Measurements from ENCODE around the gene KCNQ1. TPM values are rescaled to one million over a fixed set of nuclear protein-coding genes. Genes with fewer than 3 reads are reported as not detected.

KCNQ1 gene
- total and polyA plus RNA-seq, 2 donors (not counting 3 experiments of a cell fraction or from before 2014, with no cell fraction given) = 0.07 to 0.09 TPM

- intact Hi-C loops (cut with micrococcal nuclease) = no loop called here
- BruUV-seq (replicated peaks) = no TSS peak
Observed at GRCh38 chr11:2573240-2574042, 128.6 kb downstream of the KCNQ1 start.

GRCh38 chr11:2574043-2574552, 129.3 kb downstream of the KCNQ1 start:
- no peaks in the 10 kb centered on the region for H3K79me2 ChIP-seq (ENCODE audit: control insufficient read depth, insufficient read depth, low read length)
- intact Hi-C loops (cut with micrococcal nuclease) (no loop called here), dilution Hi-C loops (cut with MboI; ENCODE audit: extremely low pct_ligation_motif_present, low sequenced_read_pairs) (no loop called here)
- FAIRE-seq = no peak
- no peaks in the 10 kb centered on the region for H3K9me3 ChIP-seq (replicated peaks; ENCODE audit: control insufficient read depth, insufficient read depth, low read length)
- H4K20me1 ChIP-seq (replicated peaks; ENCODE audit: control insufficient read depth, extremely low read depth, insufficient read depth, low read length) = no peaks in the 10 kb centered on the region
- H3K27ac ChIP-seq (ENCODE audit: insufficient read depth, low read depth, low read length) = no peak overlapping the region
- ChIA-PET CTCF (no interaction called here), POLR2A (no interaction called here)
- H3K4me2 ChIP-seq (ENCODE audit: insufficient read depth, low read length) = no peak overlapping the region
- TF ChIP-seq FOS (IDR thresholded peaks at IDR 0.05; ENCODE audit: borderline replicate concordance, insufficient read depth, low read length) = no peak
- no peak for TF ChIP-seq GATA2 (IDR thresholded peaks at IDR 0.05; ENCODE audit: insufficient read depth, insufficient read length, low read depth, low read length)
- no peak for TF ChIP-seq MAX (IDR thresholded peaks at IDR 0.05; ENCODE audit: insufficient read depth, insufficient read length)
- no peak for TF ChIP-seq MYC (IDR thresholded peaks at IDR 0.05; ENCODE audit: low read depth, low read length)
- TF ChIP-seq POLR2AphosphoS5 (IDR thresholded peaks at IDR 0.05; ENCODE audit: insufficient read depth, low read depth, low read length) = no peak
- no peak for TF ChIP-seq POLR2A (IDR thresholded peaks at IDR 0.05; ENCODE audit: low read depth, low read length)
- TF ChIP-seq JUN (IDR thresholded peaks at IDR 0.05; ENCODE audit: borderline replicate concordance, insufficient read depth, insufficient read length, low read depth) = no peak
- TF ChIP-seq CTCF (IDR thresholded peaks at IDR 0.05; ENCODE audit: extremely low read depth in 1 of 2, insufficient read depth in 1 of 2, low read depth in 1 of 2, low read length in 2 of 2) = no peak
- no peak for TF ChIP-seq EZH2 (IDR thresholded peaks at IDR 0.05; ENCODE audit: borderline replicate concordance, low read depth, low read length, severe bottlenecking)
- no peak overlapping the region for H2AFZ ChIP-seq (ENCODE audit: low read depth, low read length)
- DNase-seq (ENCODE audit: low read depth, low spot score) = no peak
- no peaks in the 10 kb centered on the region for H3K4me1 ChIP-seq (ENCODE audit: control insufficient read depth, extremely low read depth, insufficient read depth, low read length)
- no peaks in the 10 kb centered on the region for H3K36me3 ChIP-seq (ENCODE audit: control insufficient read depth in 2 of 2, extremely low read depth in 1 of 2, insufficient read depth in 2 of 2, low read length in 2 of 2)
- H3K9ac ChIP-seq (replicated peaks; ENCODE audit: extremely low read depth, insufficient read depth, low read length) = no peak overlapping the region
- H3K9me1 ChIP-seq (replicated peaks; ENCODE audit: control insufficient read depth, extremely low read depth, insufficient read depth, low read length) = no peaks in the 10 kb centered on the region
- H3K4me3 ChIP-seq (replicated peaks in 1 of 3; ENCODE audit: insufficient read depth in 1 of 3, low read depth in 1 of 3, low read length in 3 of 3) = no peak overlapping the region
- no TSS peak for BruUV-seq (replicated peaks)
- H3K27me3 ChIP-seq (ENCODE audit: control insufficient read depth in 2 of 2, insufficient read depth in 2 of 2, low read length in 2 of 2) = no peaks in the 10 kb centered on the region

More at GRCh38 chr11:2573240-2574042, 128.6 kb downstream of the KCNQ1 start:
- CTCF ChIA-PET = no interaction called here
- TF ChIP-seq GATA2 (IDR thresholded peaks at IDR 0.05; ENCODE audit: insufficient read depth, insufficient read length, low read depth, low read length) (no peak), POLR2A (IDR thresholded peaks at IDR 0.05; ENCODE audit: low read depth, low read length) (no peak), EZH2 (IDR thresholded peaks at IDR 0.05; ENCODE audit: borderline replicate concordance, low read depth, low read length, severe bottlenecking) (no peak), MYC (IDR thresholded peaks at IDR 0.05; ENCODE audit: low read depth, low read length) (no peak), POLR2AphosphoS5 (IDR thresholded peaks at IDR 0.05; ENCODE audit: insufficient read depth, low read depth, low read length) (no peak), JUN (IDR thresholded peaks at IDR 0.05; ENCODE audit: borderline replicate concordance, insufficient read depth, insufficient read length, low read depth) (no peak)
- H3K9me1 ChIP-seq (replicated peaks; ENCODE audit: control insufficient read depth, extremely low read depth, insufficient read depth, low read length) = no peaks in the 10 kb centered on the region
- no peaks in the 10 kb centered on the region for H3K36me3 ChIP-seq (ENCODE audit: control insufficient read depth in 2 of 2, extremely low read depth in 1 of 2, insufficient read depth in 2 of 2, low read length in 2 of 2)
- H4K20me1 ChIP-seq (replicated peaks; ENCODE audit: control insufficient read depth, extremely low read depth, insufficient read depth, low read length) = no peaks in the 10 kb centered on the region
- H3K79me2 ChIP-seq (ENCODE audit: control insufficient read depth, insufficient read depth, low read length) = no peaks in the 10 kb centered on the region
- no peak overlapping the region for H2AFZ ChIP-seq (ENCODE audit: low read depth, low read length)
- H3K4me1 ChIP-seq (ENCODE audit: control insufficient read depth, extremely low read depth, insufficient read depth, low read length) = no peaks in the 10 kb centered on the region
- dilution Hi-C loops (cut with MboI; ENCODE audit: extremely low pct_ligation_motif_present, low sequenced_read_pairs) = no loop called here
- FAIRE-seq (no peak), DNase-seq (ENCODE audit: low read depth, low spot score) (no peak)
- no peak overlapping the region for H3K27ac ChIP-seq (ENCODE audit: insufficient read depth, low read depth, low read length)
- H3K4me3 ChIP-seq (replicated peaks in 1 of 3; ENCODE audit: insufficient read depth in 1 of 3, low read depth in 1 of 3, low read length in 3 of 3) = no peak overlapping the region
- H3K9me3 ChIP-seq (replicated peaks; ENCODE audit: control insufficient read depth, insufficient read depth, low read length) = no peaks in the 10 kb centered on the region
- H3K27me3 ChIP-seq (ENCODE audit: control insufficient read depth in 2 of 2, insufficient read depth in 2 of 2, low read length in 2 of 2) = no peaks in the 10 kb centered on the region
- no peak overlapping the region for H3K4me2 ChIP-seq (ENCODE audit: insufficient read depth, low read length)
- POLR2A ChIA-PET = no interaction called here
- H3K9ac ChIP-seq (replicated peaks; ENCODE audit: extremely low read depth, insufficient read depth, low read length) = no peak overlapping the region
